Gastrocnemius medialis (tissue), 4 donors: ENCODE measurements around the gene LZTR1. TPM values are rescaled to one million over a fixed set of nuclear protein-coding genes. Genes with fewer than 3 reads are reported as not detected.

Experiments
- ATAC-seq, 2 donors: fragments of 150-250 bp; one replicate each; pipeline ENCODE4 v1.9.1; 2016
- DNase-seq, 2 donors: peaks; one replicate each; pipeline ENCODE4 v3.0.0-alpha.2; 2019
- H3K27ac ChIP-seq, 4 donors: fragments of 200-600 bp; sonication (generic); 1 replicate in 1 of 4; 2 replicates in 3 of 4; pipeline ENCODE4 v1.5.1; 2016 to 2018; ENCODE audit warnings: mild to moderate bottlenecking in 2 of 4, moderate library complexity in 1 of 4
- H3K27me3 ChIP-seq, 3 donors: fragments of 200-600 bp; sonication (generic) in 2 of 3; 1 replicate in 1 of 3; 2 replicates in 2 of 3; pipeline versions ENCODE4 v1.5.1 to v1.6.0; 2016 to 2019; ENCODE audit warnings: mild to moderate bottlenecking in 1 of 3, moderate library complexity in 1 of 3
- H3K36me3 ChIP-seq, 2 donors: fragments of 200-600 bp; sonication (generic) in 1 of 2; one replicate each; pipeline ENCODE4 v1.5.1; 2017 to 2018
- H3K4me1 ChIP-seq, 2 donors: fragments of 200-600 bp; sonication (generic) in 1 of 2; one replicate each; pipeline ENCODE4 v1.5.1; 2016 to 2017; ENCODE audit warnings: mild to moderate bottlenecking in 2 of 2
- H3K4me3 ChIP-seq, 4 donors: fragments of 200-600 bp; sonication (generic) in 3 of 4; 1 replicate in 1 of 4; 2 replicates in 3 of 4; pipeline ENCODE4 v1.5.1; 2016 to 2019; ENCODE audit warnings: mild to moderate bottlenecking in 2 of 4
- H3K9me3 ChIP-seq, 3 donors: fragments of 200-600 bp; sonication (generic) in 2 of 3; 1 replicate in 1 of 3; 2 replicates in 2 of 3; pipeline ENCODE4 v1.5.1; 2016 to 2019
- CTCF ChIP-seq, 5 experiments: fragments of 450-650 bp in 3 of 5; fragments of 200-600 bp in 2 of 5; sonication (generic) in 2 of 5; IDR thresholded peaks in 4 of 5; conservative IDR thresholded peaks in 1 of 5; 1 replicate in 4 of 5; 2 replicates in 1 of 5; pipeline ENCODE4 v1.5.1; 2016 to 2019; ENCODE audit warnings: antibody characterized with exemption in 5 of 5, mild to moderate bottlenecking in 3 of 5, moderate library complexity in 3 of 5
- POLR2A ChIP-seq, 2 donors: fragments of 450-650 bp; IDR thresholded peaks; one replicate each; pipeline ENCODE4 v1.6.1; 2017; ENCODE audit warnings: antibody characterized with exemption in 2 of 2, mild to moderate bottlenecking in 2 of 2, moderate library complexity in 2 of 2
- in situ Hi-C, 4 donors: fragments of 200-750 bp; cut with MboI; loops; one replicate each; pipeline versions ENCODE4 v1.15.0 to v1.8.0; 2017; ENCODE audit warnings: low sequenced_read_pairs in 4 of 4
- intact Hi-C: fragments of 100-400 bp; cut with DNase I; formaldehyde crosslinking; loops from one replicate; pipeline ENCODE4 v1.15.1; 2023; ENCODE audit warnings: low total_unique reads
- total RNA-seq, 4 donors: library from RNA; depleted of rRNA; stranded (reverse); fragments of >200 nt; gene quantifications; one replicate each; pipeline versions ENCODE4 v1.1.0 to v1.2.3, GENCODE V29; 2016

Gene LZTR1
- total RNA-seq, 4 donors from 2014 or later = 25.4 to 36.4 (median 26.3) TPM

DNA sequence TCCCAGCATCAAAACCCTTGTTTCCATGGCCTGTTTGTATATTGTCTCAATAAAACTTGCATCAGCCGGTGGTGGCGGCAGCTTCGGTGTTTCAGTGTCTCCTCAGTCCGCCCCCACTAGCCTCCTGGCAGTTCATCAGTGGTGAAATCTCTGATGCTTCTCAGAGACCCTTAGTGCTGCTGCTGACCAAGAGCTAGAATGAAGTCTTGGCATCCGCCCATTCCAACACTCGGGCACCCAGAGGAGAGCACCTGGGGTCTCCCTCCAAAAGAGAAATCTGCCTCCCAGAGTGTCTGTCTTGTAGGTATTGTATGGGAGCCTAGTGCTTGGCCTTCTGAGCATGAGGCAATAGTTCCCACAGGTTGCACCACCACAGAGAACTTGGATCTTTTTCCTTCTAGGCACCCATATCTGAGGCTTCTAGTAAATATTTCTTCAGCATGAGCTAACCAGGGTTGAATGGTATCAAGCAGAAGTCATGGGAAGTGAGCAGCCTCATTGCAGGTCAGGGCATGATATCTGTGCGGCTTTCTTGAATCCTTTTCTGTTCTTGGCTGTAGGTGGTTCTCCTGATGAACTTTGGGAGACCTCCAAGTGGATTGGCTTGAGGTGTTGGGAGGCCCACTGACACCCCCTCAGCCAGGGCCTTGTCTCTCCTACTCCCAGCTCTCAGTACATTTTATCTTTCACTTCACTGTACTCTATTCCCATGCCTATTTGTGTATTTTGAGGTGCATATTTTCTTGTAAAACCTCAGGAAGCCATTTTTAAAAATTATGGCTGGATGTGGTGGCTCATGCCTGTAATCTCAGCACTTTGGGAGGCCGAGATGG is 28.2 kb upstream of the LZTR1 start:
- Histone ChIP-seq H3K4me1 (peaks cover 46 to 51% of the 10 kb centered on the region in 2 donors), H3K4me3 (no peak overlapping the region), H3K9me3 (no peaks in the 10 kb centered on the region), H3K27ac (peak overlapping the region; percentile 59 to 76 (median 73)), H3K36me3 (peaks cover 0 to 29% of the 10 kb centered on the region in 2 donors), H3K27me3 (no peaks in the 10 kb centered on the region)
- intact Hi-C loops (loop anchor here (2.0 to 10.0 kb wide), 2 partner anchors 35 to 69 kb away; no protein-coding TSS in a partner anchor), in situ Hi-C loops (no loop called here)
- peak; percentile 46 to 69 for ATAC-seq
- DNase-seq = peak in 1 of 2 donors; percentile 47
- TF ChIP-seq CTCF (IDR thresholded peaks at IDR 0.05 in 4 of 5, conservative IDR thresholded peaks at IDR 0.05 in 1 of 5) (no peak), POLR2A (IDR thresholded peaks at IDR 0.05) (no peak)

GRCh38 chr22:20955548-20955947 is 26.5 kb upstream of the LZTR1 start:
- ATAC-seq (no peak), DNase-seq (no peak)
- peaks cover 46 to 48% of the 10 kb centered on the region in 2 donors for H3K4me1 ChIP-seq
- intact Hi-C loops (loop anchor here (10.0 kb wide), 1 partner anchor 71 kb away; no protein-coding TSS in a partner anchor), in situ Hi-C loops (no loop called here)
- H3K4me3 ChIP-seq = no peak overlapping the region
- no peaks in the 10 kb centered on the region for H3K27me3 ChIP-seq
- peaks cover 0 to 18% of the 10 kb centered on the region in 2 donors for H3K36me3 ChIP-seq
- no peak for TF ChIP-seq POLR2A (IDR thresholded peaks at IDR 0.05)
- no peak for TF ChIP-seq CTCF (IDR thresholded peaks at IDR 0.05 in 4 of 5, conservative IDR thresholded peaks at IDR 0.05 in 1 of 5)
- no peaks in the 10 kb centered on the region for H3K9me3 ChIP-seq
- peak overlapping the region in 2 of 4 donors; percentile 1 to 67 for H3K27ac ChIP-seq

- Histone ChIP-seq H3K9me3 (no peaks in the 10 kb centered on the region), H3K27ac (peak overlapping the region; percentile 13 to 67 (median 16)), H3K27me3 (no peaks in the 10 kb centered on the region), H3K4me3 (peak overlapping the region; percentile 58 to 77 (median 66)), H3K36me3 (peaks cover 0 to 9% of the 10 kb centered on the region in 2 donors), H3K4me1 (peaks cover 46 to 48% of the 10 kb centered on the region in 2 donors)
- in situ Hi-C loops = no loop called here
- TF ChIP-seq CTCF (IDR thresholded peaks at IDR 0.05 in 4 of 5, conservative IDR thresholded peaks at IDR 0.05 in 1 of 5) (no peak), POLR2A (IDR thresholded peaks at IDR 0.05) (no peak)
- no peak for DNase-seq
- ATAC-seq = peak; percentile 35 to 57
- intact Hi-C loops = loop anchor here (10.0 kb wide), 1 partner anchor 72 kb away; no protein-coding TSS in a partner anchor
These were observed 25.6 kb upstream of the LZTR1 start for GRCh38 chr22:20956258-20957101.

DNA sequence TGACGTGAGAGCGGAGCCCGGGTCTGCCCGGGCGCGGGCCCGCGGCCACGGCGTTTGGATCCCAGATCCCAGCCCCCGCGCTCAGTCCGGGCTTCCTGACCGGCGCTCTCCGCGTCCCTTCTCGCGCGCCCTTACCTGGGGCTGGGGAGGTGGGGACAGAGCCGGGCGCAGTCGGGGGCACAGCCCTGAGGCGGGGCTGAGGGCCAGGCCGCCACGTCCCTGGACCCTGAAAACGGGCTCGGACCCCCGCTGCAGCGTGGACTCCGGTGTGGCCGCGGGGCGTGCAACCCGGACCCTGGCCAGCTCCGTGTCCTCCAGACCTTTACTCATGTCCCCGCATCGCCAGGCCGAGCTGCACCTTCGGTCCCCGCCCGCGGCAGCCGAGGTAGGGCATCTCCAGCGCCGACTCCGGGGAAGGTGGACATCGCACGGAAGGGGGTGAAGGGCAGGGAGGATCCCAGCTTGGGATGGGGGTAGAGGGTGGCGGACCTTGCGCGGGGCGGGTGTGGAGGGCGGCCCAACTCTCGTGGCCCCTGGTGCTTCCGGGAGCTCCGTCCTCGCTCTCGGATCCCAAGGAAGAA is 24.9 kb upstream of the LZTR1 start:
- intact Hi-C loops (loop anchor here (10.0 kb wide), 1 partner anchor 72 kb away; no protein-coding TSS in a partner anchor), in situ Hi-C loops (no loop called here)
- ATAC-seq (no peak), DNase-seq (no peak)
- no peaks in the 10 kb centered on the region for H3K27me3 ChIP-seq
- no peaks in the 10 kb centered on the region for H3K9me3 ChIP-seq
- H3K4me3 ChIP-seq = peak overlapping the region; percentile 58 to 77 (median 66)
- peaks cover 46 to 48% of the 10 kb centered on the region in 2 donors for H3K4me1 ChIP-seq
- peaks cover 0 to 2% of the 10 kb centered on the region in 2 donors for H3K36me3 ChIP-seq
- peak overlapping the region in 1 of 4 donors; percentile 6 for H3K27ac ChIP-seq
- TF ChIP-seq CTCF (IDR thresholded peaks at IDR 0.05 in 4 of 5, conservative IDR thresholded peaks at IDR 0.05 in 1 of 5) = no peak
- TF ChIP-seq POLR2A (IDR thresholded peaks at IDR 0.05) = no peak
